T-cell (primary cell): ENCODE data around the gene TMEM74B. TPM values are rescaled to one million over a fixed set of nuclear protein-coding genes. Genes with fewer than 3 reads are reported as not detected.
A peak's percentile ranks its signal among the peaks of the same experiment; 100 is the strongest.

ENCODE experiments used
- ATAC-seq, 4 experiments: fragments of 200-7000 bp in 3 of 4; fragments of 150-1000 bp in 1 of 4; cut with Tn5 transposase; replicated peaks in 1 of 4; 1 replicate in 3 of 4; 2 replicates in 1 of 4; pipeline ENCODE4 v1.10.0; 2021; ENCODE audit warnings: moderate library complexity in 3 of 4, mild to moderate bottlenecking in 2 of 4, moderate number of reproducible peaks in 1 of 4
- CTCF ChIA-PET, 2 donors: fragments of 300-600 bp; sonication (Branson Sonifier 250); formaldehyde crosslinking; loops; one replicate each; lab custom pipeline; 2022; ENCODE audit warnings: antibody characterized with exemption in 2 of 2; lab: Charles Lee
- POLR2A ChIA-PET, 2 donors: fragments of 300-600 bp; sonication (Branson Sonifier 250); formaldehyde crosslinking; loops; one replicate each; lab custom pipeline; 2022; ENCODE audit warnings: antibody characterized with exemption in 2 of 2; lab: Charles Lee
- DNase-seq, 35 experiments: peaks; one replicate each; pipeline versions ENCODE4 v3.0.0 to v3.0.0-alpha.2; 2013 to 2023
- H3K27ac ChIP-seq: one replicate; pipeline ENCODE4 v1.5.1; 2013; ENCODE audit warnings: low read length
- H3K27me3 ChIP-seq, 2 experiments: replicated peaks in 1 of 2; 1 replicate in 1 of 2; 2 replicates in 1 of 2; pipeline versions ENCODE4 v1.6.1 to v1.7.0; 2013; ENCODE audit warnings: low read length in 1 of 2, mixed read lengths in 1 of 2; ENCODE audit not compliant: control insufficient read depth in 2 of 2, insufficient read depth in 2 of 2; ENCODE audit errors: extremely low read depth in 1 of 2
- H3K36me3 ChIP-seq, 2 donors: 1 replicate in 1 of 2; 2 replicates in 1 of 2; pipeline versions ENCODE4 v1.6.1 to v1.7.0; 2013; ENCODE audit warnings: low read length in 1 of 2; ENCODE audit not compliant: control insufficient read depth in 2 of 2, insufficient read depth in 1 of 2; ENCODE audit errors: extremely low read depth in 1 of 2
- H3K4me1 ChIP-seq, 2 experiments: 1 replicate in 1 of 2; 2 replicates in 1 of 2; pipeline versions ENCODE4 v1.6.1 to v1.7.0; 2013; ENCODE audit warnings: low read length in 2 of 2, mixed read lengths in 1 of 2; ENCODE audit not compliant: insufficient read depth in 2 of 2, control insufficient read depth in 1 of 2; ENCODE audit errors: extremely low read depth in 1 of 2
- H3K4me3 ChIP-seq, 2 donors: 1 replicate in 1 of 2; 2 replicates in 1 of 2; pipeline versions ENCODE4 v1.5.1 to v1.7.0; 2013; ENCODE audit warnings: mild to moderate bottlenecking in 2 of 2, low read length in 1 of 2, moderate library complexity in 1 of 2; ENCODE audit not compliant: control insufficient read depth in 1 of 2; ENCODE audit errors: extremely low read depth in 1 of 2
- H3K9me3 ChIP-seq: 2 replicates; pipeline ENCODE4 v1.7.0; 2013
- H3K27ac Mint-ChIP-seq, 2 donors: one replicate each; pipeline ENCODE4 v1.8.0; 2020 to 2021; ENCODE audit warnings: mild to moderate bottlenecking in 2 of 2, mixed read lengths in 2 of 2
- H3K27me3 Mint-ChIP-seq, 2 donors: one replicate each; pipeline ENCODE4 v1.8.0; 2021 to 2022; ENCODE audit warnings: mixed read lengths in 2 of 2
- H3K36me3 Mint-ChIP-seq: one replicate; pipeline ENCODE4 v1.8.0; 2021; ENCODE audit warnings: mixed read lengths
- H3K4me1 Mint-ChIP-seq, 3 donors: one replicate each; pipeline ENCODE4 v1.8.0; 2020 to 2022; ENCODE audit warnings: mixed read lengths in 3 of 3, mild to moderate bottlenecking in 1 of 3
- H3K4me3 Mint-ChIP-seq, 3 donors: one replicate each; pipeline ENCODE4 v1.8.0; 2020 to 2022; ENCODE audit warnings: mild to moderate bottlenecking in 3 of 3, mixed read lengths in 3 of 3, moderate library complexity in 3 of 3
- H3K9me3 Mint-ChIP-seq, 3 donors: one replicate each; pipeline ENCODE4 v1.8.0; 2020 to 2022; ENCODE audit warnings: mixed read lengths in 3 of 3
- WGBS: methylation state at CpG from one replicate; pipeline ENCODE4 v1.1.5; 2013; ENCODE audit warnings: missing lambda C conversion rate; ENCODE audit not compliant: insufficient coverage; 5-methylcytosine and 5-hydroxymethylcytosine counted together
- total RNA-seq, 35 experiments: library from RNA in 6 of 35; stranded (reverse) in 6 of 35; fragments of 120-200 nt in 1 of 35; gene quantifications; one replicate each; pipeline versions ENCODE4 v1.2.1 to v1.2.4 and lab custom pipeline; 2013 to 2026

TMEM74B gene
- total RNA-seq, 5 donors from 2014 or later (not counting 1 experiment from before 2014, with no cell fraction given), result 0.13 TPM; not detected in 4

- H3K4me3 ChIP-seq, result no peak overlapping the region
- Mint-ChIP-seq H3K4me3 (no peak overlapping the region), H3K27me3 (no peaks in the 10 kb centered on the region), H3K27ac (no peak overlapping the region), H3K9me3 (peaks cover 0 to 5% (median 0%) of the 10 kb centered on the region in 3 donors), H3K36me3 (peaks cover 90% of the 10 kb centered on the region), H3K4me1 (peaks cover 41 to 48% (median 44%) of the 10 kb centered on the region in 3 donors)
- ATAC-seq (no peak), DNase-seq (no peak)
- no CpG with 5 or more reads among the region's 2 CpGs for WGBS
- no peaks in the 10 kb centered on the region for H3K4me1 ChIP-seq
- H3K9me3 ChIP-seq, result no peaks in the 10 kb centered on the region
- H3K27ac ChIP-seq, result no peak overlapping the region
- CTCF ChIA-PET, result no interaction called here
- H3K36me3 ChIP-seq, result peaks cover 6 to 79% of the 10 kb centered on the region in 2 donors
- POLR2A ChIA-PET, result no interaction called here
- no peaks in the 10 kb centered on the region for H3K27me3 ChIP-seq
These were observed 50.4 kb downstream of the TMEM74B start for GRCh38 chr20:1134355-1134754.

- CTCF ChIA-PET, result no interaction called here
- H3K27me3 Mint-ChIP-seq, result no peaks in the 10 kb centered on the region
- Histone ChIP-seq H3K36me3 (peaks cover 6 to 78% of the 10 kb centered on the region in 2 donors), H3K27ac (no peak overlapping the region), H3K9me3 (no peaks in the 10 kb centered on the region), H3K27me3 (no peaks in the 10 kb centered on the region), H3K4me1 (no peaks in the 10 kb centered on the region), H3K4me3 (no peak overlapping the region)
- DNase-seq, result no peak
- ATAC-seq, result no peak
- peaks cover 45 to 54% (median 51%) of the 10 kb centered on the region in 3 donors for H3K4me1 Mint-ChIP-seq
- H3K9me3 Mint-ChIP-seq, result peaks cover 0 to 5% (median 0%) of the 10 kb centered on the region in 3 donors
- POLR2A ChIA-PET, result no interaction called here
- H3K27ac Mint-ChIP-seq, result no peak overlapping the region
- 100% methylated on average over 1 of the region's 3 CpGs for WGBS
- no peak overlapping the region for H3K4me3 Mint-ChIP-seq
- peaks cover 84% of the 10 kb centered on the region for H3K36me3 Mint-ChIP-seq
These were observed 53.4 kb downstream of the TMEM74B start for GRCh38 chr20:1131354-1131753.

GRCh38 chr20:1130847-1131246 lies 53.9 kb downstream of the TMEM74B start:
- ATAC-seq (no peak), DNase-seq (peak in 1 of 35 experiments; percentile 30)
- POLR2A ChIA-PET, result no interaction called here
- H3K27me3 Mint-ChIP-seq, result no peaks in the 10 kb centered on the region
- Histone ChIP-seq H3K4me1 (no peaks in the 10 kb centered on the region), H3K27me3 (no peaks in the 10 kb centered on the region), H3K27ac (no peak overlapping the region), H3K36me3 (peaks cover 6 to 78% of the 10 kb centered on the region in 2 donors), H3K4me3 (no peak overlapping the region), H3K9me3 (no peaks in the 10 kb centered on the region)
- no peak overlapping the region for H3K27ac Mint-ChIP-seq
- peaks cover 84% of the 10 kb centered on the region for H3K36me3 Mint-ChIP-seq
- H3K4me3 Mint-ChIP-seq, result no peak overlapping the region
- no CpG with 5 or more reads among the region's 5 CpGs for WGBS
- H3K9me3 Mint-ChIP-seq, result peaks cover 0 to 5% (median 0%) of the 10 kb centered on the region in 3 donors
- CTCF ChIA-PET, result no interaction called here
- peaks cover 45 to 56% (median 50%) of the 10 kb centered on the region in 3 donors for H3K4me1 Mint-ChIP-seq

Other genes starting within 250 kb of the TMEM74B start
- under 1 TPM in 4 of 5 donors, not detected in 1; 0.33 to 0.98 (median 0.55) TPM for gene RSPO4, start 182.7 kb downstream of the TMEM74B start, total RNA-seq
- 100 to 1,000 TPM; 106 to 142 (median 127) TPM for gene PSMF1, start 66.4 kb downstream of the TMEM74B start, total RNA-seq
- under 1 TPM in 4 of 5 donors, not detected in 1; 0.23 to 0.41 (median 0.30) TPM for gene C20orf202, start 18.5 kb upstream of the TMEM74B start, total RNA-seq
- 1 to 10 TPM in 1 of 5 donors, under 1 TPM in 2, not detected in 2; 0.73 to 1.6 (median 0.88) TPM for gene RAD21L1, start 41.1 kb upstream of the TMEM74B start, total RNA-seq
- gene SNPH, start 81.3 kb upstream of the TMEM74B start, total RNA-seq, result 10 to 100 TPM; 12.9 to 29.8 (median 23.4) TPM
- gene SDCBP2, start 144.2 kb upstream of the TMEM74B start, total RNA-seq, result 1 to 10 TPM; 1.1 to 2.4 (median 2.2) TPM
- gene FKBP1A, start 208.1 kb upstream of the TMEM74B start, total RNA-seq, result 10 to 100 TPM; 76.7 to 90.4 (median 79.9) TPM